Naive B cell (primary cell): Measurements from ENCODE around the gene TMEM150B. TPM values are rescaled to one million over a fixed set of nuclear protein-coding genes. Genes with fewer than 3 reads are reported as not detected.

Experiments used
- ATAC-seq, 2 donors: fragments of 150-1000 bp; cut with Tn5 transposase; 2 replicates each; pipeline ENCODE4 v1.10.0; 2021; ENCODE audit warnings: low read depth in 2 of 2, mild to moderate bottlenecking in 2 of 2, moderate library complexity in 2 of 2
- DNase-seq: peaks from one replicate; pipeline ENCODE4 v3.0.0; 2022
- H3K27ac Mint-ChIP-seq, 6 donors: one replicate each; pipeline ENCODE4 v1.8.0; 2020 to 2022; ENCODE audit warnings: mild to moderate bottlenecking in 6 of 6, mixed read lengths in 6 of 6, moderate library complexity in 5 of 6, inconsistent platforms in 2 of 6
- H3K27me3 Mint-ChIP-seq, 3 donors: one replicate each; pipeline ENCODE4 v1.8.0; 2021 to 2022; ENCODE audit warnings: mixed read lengths in 3 of 3, mild to moderate bottlenecking in 1 of 3
- H3K36me3 Mint-ChIP-seq, 2 donors: one replicate each; pipeline ENCODE4 v1.8.0; 2020 to 2022; ENCODE audit warnings: mixed read lengths in 2 of 2, inconsistent platforms in 1 of 2, mild to moderate bottlenecking in 1 of 2
- H3K4me1 Mint-ChIP-seq, 3 donors: one replicate each; pipeline ENCODE4 v1.8.0; 2020 to 2022; ENCODE audit warnings: mixed read lengths in 3 of 3, inconsistent platforms in 1 of 3, mild to moderate bottlenecking in 1 of 3, moderate library complexity in 1 of 3
- H3K4me3 Mint-ChIP-seq, 8 donors: one replicate each; pipeline ENCODE4 v1.8.0; 2020 to 2022; ENCODE audit warnings: mild to moderate bottlenecking in 8 of 8, mixed read lengths in 8 of 8, moderate library complexity in 8 of 8, inconsistent platforms in 2 of 8
- H3K9me3 Mint-ChIP-seq, 7 donors: one replicate each; pipeline ENCODE4 v1.8.0; 2020 to 2022; ENCODE audit warnings: mixed read lengths in 7 of 7, mild to moderate bottlenecking in 5 of 7, inconsistent platforms in 2 of 7, moderate library complexity in 1 of 7
- polyA plus RNA-seq, 6 donors: library from polyadenylated mRNA; unstranded; fragments of 300-500 nt; fragmentation: Illumina TruSeq; gene quantifications; one replicate each; pipeline ENCODE4 v1.2.3, GENCODE V29; 2021; ENCODE audit warnings: low read depth in 6 of 6

Gene TMEM150B
- polyA plus RNA-seq, 6 donors from 2014 or later = not detected

GRCh38 chr19:55352040-55352439 lies 26.9 kb upstream of the TMEM150B start:
- Mint-ChIP-seq H3K36me3 (peaks cover 0 to 9% of the 10 kb centered on the region in 2 donors), H3K4me3 (peak overlapping the region in 1 of 8 donors; percentile 70), H3K27me3 (peaks cover 36 to 58% (median 42%) of the 10 kb centered on the region in 3 donors), H3K4me1 (peaks cover 15 to 24% (median 20%) of the 10 kb centered on the region in 3 donors), H3K9me3 (peaks cover 0 to 2% (median 0%) of the 10 kb centered on the region in 7 donors), H3K27ac (peak overlapping the region in 1 of 6 donors; percentile 62)
- no peak for DNase-seq
- ATAC-seq = no peak

GRCh38 chr19:55350620-55351315 lies 25.6 kb upstream of the TMEM150B start:
- H3K4me1 Mint-ChIP-seq = peaks cover 15 to 24% (median 20%) of the 10 kb centered on the region in 3 donors
- peaks cover 0 to 9% of the 10 kb centered on the region in 2 donors for H3K36me3 Mint-ChIP-seq
- H3K4me3 Mint-ChIP-seq = peak overlapping the region in 2 of 8 donors; percentile 22 to 63
- DNase-seq (no peak), ATAC-seq (no peak)
- peaks cover 34 to 49% (median 38%) of the 10 kb centered on the region in 3 donors for H3K27me3 Mint-ChIP-seq
- H3K27ac Mint-ChIP-seq = no peak overlapping the region
- H3K9me3 Mint-ChIP-seq = peaks cover 0 to 2% (median 0%) of the 10 kb centered on the region in 7 donors

- Mint-ChIP-seq H3K4me3 (no peak overlapping the region), H3K27me3 (peaks cover 27 to 33% (median 33%) of the 10 kb centered on the region in 3 donors), H3K36me3 (peaks cover 0 to 9% of the 10 kb centered on the region in 2 donors), H3K4me1 (peaks cover 11 to 15% (median 12%) of the 10 kb centered on the region in 3 donors), H3K9me3 (no peaks in the 10 kb centered on the region), H3K27ac (no peak overlapping the region)
- ATAC-seq = no peak
- no peak for DNase-seq
Measured at GRCh38 chr19:55348317-55349034, 23.3 kb upstream of the TMEM150B start.

- DNase-seq = no peak
- Mint-ChIP-seq H3K4me3 (no peak overlapping the region), H3K27ac (peak overlapping the region in 1 of 6 donors; percentile 5), H3K36me3 (peaks cover 0 to 4% of the 10 kb centered on the region in 2 donors), H3K27me3 (peaks cover 17 to 24% (median 23%) of the 10 kb centered on the region in 3 donors), H3K4me1 (peaks cover 2 to 6% (median 2%) of the 10 kb centered on the region in 3 donors), H3K9me3 (no peaks in the 10 kb centered on the region)
- no peak for ATAC-seq
Measured at GRCh38 chr19:55347442-55348009, 22.4 kb upstream of the TMEM150B start.

GRCh38 chr19:55346725-55347441 lies 21.7 kb upstream of the TMEM150B start:
- H3K9me3 Mint-ChIP-seq = no peaks in the 10 kb centered on the region
- ATAC-seq = no peak
- H3K4me3 Mint-ChIP-seq = no peak overlapping the region
- peaks cover 11 to 17% (median 17%) of the 10 kb centered on the region in 3 donors for H3K27me3 Mint-ChIP-seq
- H3K36me3 Mint-ChIP-seq = no peaks in the 10 kb centered on the region
- peaks cover 0 to 4% (median 0%) of the 10 kb centered on the region in 3 donors for H3K4me1 Mint-ChIP-seq
- no peak for DNase-seq
- H3K27ac Mint-ChIP-seq = no peak overlapping the region

GRCh38 chr19:55345818-55346724 lies 20.9 kb upstream of the TMEM150B start:
- Mint-ChIP-seq H3K4me1 (peaks cover under 1 to 8% (median 6%) of the 10 kb centered on the region in 3 donors), H3K27ac (peak overlapping the region in 1 of 6 donors; percentile 80), H3K27me3 (peaks cover 3 to 14% (median 13%) of the 10 kb centered on the region in 3 donors), H3K9me3 (no peaks in the 10 kb centered on the region), H3K36me3 (no peaks in the 10 kb centered on the region), H3K4me3 (no peak overlapping the region)
- DNase-seq (no peak), ATAC-seq (no peak)

GRCh38 chr19:55345101-55345817 lies 20.1 kb upstream of the TMEM150B start:
- H3K27me3 Mint-ChIP-seq = peaks cover 0 to 11% (median 10%) of the 10 kb centered on the region in 3 donors
- no peak for ATAC-seq
- H3K4me3 Mint-ChIP-seq = peak overlapping the region in 1 of 8 donors; percentile 34
- peak overlapping the region in 2 of 6 donors; percentile 80 to 81 for H3K27ac Mint-ChIP-seq
- H3K4me1 Mint-ChIP-seq = peaks cover 9 to 14% (median 13%) of the 10 kb centered on the region in 3 donors
- no peaks in the 10 kb centered on the region for H3K36me3 Mint-ChIP-seq
- H3K9me3 Mint-ChIP-seq = no peaks in the 10 kb centered on the region
- no peak for DNase-seq

GRCh38 chr19:55344444-55344843 lies 19.3 kb upstream of the TMEM150B start:
- Mint-ChIP-seq H3K4me3 (no peak overlapping the region), H3K27me3 (peaks cover 4 to 11% (median 9%) of the 10 kb centered on the region in 3 donors), H3K9me3 (no peaks in the 10 kb centered on the region), H3K36me3 (no peaks in the 10 kb centered on the region), H3K27ac (peak overlapping the region in 1 of 6 donors; percentile 47), H3K4me1 (peaks cover 16 to 21% (median 18%) of the 10 kb centered on the region in 3 donors)
- DNase-seq = no peak
- no peak for ATAC-seq

GRCh38 chr19:55341595-55342531 lies 16.7 kb upstream of the TMEM150B start:
- Mint-ChIP-seq H3K4me1 (peaks cover 26 to 28% (median 26%) of the 10 kb centered on the region in 3 donors), H3K27me3 (peaks cover 13 to 23% (median 14%) of the 10 kb centered on the region in 3 donors), H3K27ac (peak overlapping the region in 5 of 6 donors; percentile 72 to 98 (median 82)), H3K9me3 (no peaks in the 10 kb centered on the region), H3K36me3 (no peaks in the 10 kb centered on the region), H3K4me3 (peak overlapping the region in 6 of 8 donors; percentile 9 to 82 (median 52))
- ATAC-seq (no peak), DNase-seq (no peak)

- H3K27me3 Mint-ChIP-seq = peaks cover 16 to 30% (median 21%) of the 10 kb centered on the region in 3 donors
- H3K9me3 Mint-ChIP-seq = no peaks in the 10 kb centered on the region
- H3K4me3 Mint-ChIP-seq = peak overlapping the region; percentile 78 to 97 (median 86)
- ATAC-seq (no peak), DNase-seq (no peak)
- peak overlapping the region in 4 of 6 donors; percentile 72 to 98 (median 92) for H3K27ac Mint-ChIP-seq
- H3K4me1 Mint-ChIP-seq = peaks cover 26 to 28% (median 26%) of the 10 kb centered on the region in 3 donors
- no peaks in the 10 kb centered on the region for H3K36me3 Mint-ChIP-seq
Measured at GRCh38 chr19:55341171-55341588, 16.0 kb upstream of the TMEM150B start.

- Mint-ChIP-seq H3K27ac (peak overlapping the region in 5 of 6 donors; percentile 60 to 98 (median 81)), H3K36me3 (no peaks in the 10 kb centered on the region)
Measured at GRCh38 chr19:55340784-55341147, 15.6 kb upstream of the TMEM150B start.

More at GRCh38 chr19:55340784-55341147, 15.6 kb upstream of the TMEM150B start:
- Mint-ChIP-seq H3K4me1 (peaks cover 26 to 28% (median 26%) of the 10 kb centered on the region in 3 donors), H3K27me3 (peaks cover 16 to 34% (median 22%) of the 10 kb centered on the region in 3 donors), H3K9me3 (no peaks in the 10 kb centered on the region), H3K4me3 (peak overlapping the region; percentile 78 to 97 (median 86))
- no peak for ATAC-seq
- DNase-seq = no peak
